Measurements from ENCODE around the gene FGD1. TPM values are rescaled to one million over a fixed set of nuclear protein-coding genes. Genes with fewer than 3 reads are reported as not detected.

FGD1 gene
- total and polyA plus RNA-seq, 2 of the 13 experiments (the other 11 are each of a cell fraction or from before 2014, with no cell fraction given): 0.36 to 0.62 TPM

GRCh38 chrX:54439960-54440871 is 55.8 kb downstream of the FGD1 start, which contains the start of gene TSR2 (continued):
- TF ChIP-seq, protein P1, sequence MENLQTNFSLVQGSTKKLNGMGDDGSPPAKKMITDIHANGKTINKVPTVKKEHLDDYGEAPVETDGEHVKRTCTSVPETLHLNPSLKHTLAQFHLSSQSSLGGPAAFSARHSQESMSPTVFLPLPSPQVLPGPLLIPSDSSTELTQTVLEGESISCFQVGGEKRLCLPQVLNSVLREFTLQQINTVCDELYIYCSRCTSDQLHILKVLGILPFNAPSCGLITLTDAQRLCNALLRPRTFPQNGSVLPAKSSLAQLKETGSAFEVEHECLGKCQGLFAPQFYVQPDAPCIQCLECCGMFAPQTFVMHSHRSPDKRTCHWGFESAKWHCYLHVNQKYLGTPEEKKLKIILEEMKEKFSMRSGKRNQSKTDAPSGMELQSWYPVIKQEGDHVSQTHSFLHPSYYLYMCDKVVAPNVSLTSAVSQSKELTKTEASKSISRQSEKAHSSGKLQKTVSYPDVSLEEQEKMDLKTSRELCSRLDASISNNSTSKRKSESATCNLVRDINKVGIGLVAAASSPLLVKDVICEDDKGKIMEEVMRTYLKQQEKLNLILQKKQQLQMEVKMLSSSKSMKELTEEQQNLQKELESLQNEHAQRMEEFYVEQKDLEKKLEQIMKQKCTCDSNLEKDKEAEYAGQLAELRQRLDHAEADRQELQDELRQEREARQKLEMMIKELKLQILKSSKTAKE (CRISPR knock-in tag; IDR thresholded peaks at IDR 0.05; ENCODE audit: borderline replicate concordance): no peak
- TF ChIP-seq MED13 (CRISPR knock-in tag; IDR thresholded peaks at IDR 0.05): no peak
- no peak for TF ChIP-seq ZNF549 (CRISPR knock-in tag; IDR thresholded peaks at IDR 0.05)
- no peak for TF ChIP-seq ZSCAN22 (CRISPR knock-in tag; IDR thresholded peaks at IDR 0.05)
- no peak for TF ChIP-seq ZNF547 (CRISPR knock-in tag; IDR thresholded peaks at IDR 0.05)
- TF ChIP-seq ZNF343 (CRISPR knock-in tag; IDR thresholded peaks at IDR 0.05): no peak
- TF ChIP-seq ZNF691 (CRISPR knock-in tag; IDR thresholded peaks at IDR 0.05; ENCODE audit: borderline replicate concordance, low read depth): no peak
- no peak for TF ChIP-seq ZBTB7B (CRISPR knock-in tag; IDR thresholded peaks at IDR 0.05)
- TF ChIP-seq SOX5 (CRISPR knock-in tag; IDR thresholded peaks at IDR 0.05; ENCODE audit: borderline replicate concordance): peak; percentile 11; the same call in 1 of the 2 replicates
- TF ChIP-seq GMEB2 (CRISPR knock-in tag; IDR thresholded peaks at IDR 0.05; ENCODE audit: low read depth): no peak
- TF ChIP-seq SMC3 (IDR thresholded peaks at IDR 0.05; ENCODE audit: low read length): no peak
- peak; percentile 47 to 65; a peak in 3 of 4 replicates for TF ChIP-seq POLR2A (IDR thresholded peaks at IDR 0.05; ENCODE audit: insufficient read depth in 1 of 2, low read depth in 2 of 2, low read length in 2 of 2)
- TF ChIP-seq FOXC1 (CRISPR knock-in tag; IDR thresholded peaks at IDR 0.05; ENCODE audit: borderline replicate concordance): no peak
- TF ChIP-seq ZSCAN9 (CRISPR knock-in tag; IDR thresholded peaks at IDR 0.05; ENCODE audit: borderline replicate concordance): no peak
- no peak for TF ChIP-seq ZSCAN25 (CRISPR knock-in tag; IDR thresholded peaks at IDR 0.05)
- TF ChIP-seq, protein P2, sequence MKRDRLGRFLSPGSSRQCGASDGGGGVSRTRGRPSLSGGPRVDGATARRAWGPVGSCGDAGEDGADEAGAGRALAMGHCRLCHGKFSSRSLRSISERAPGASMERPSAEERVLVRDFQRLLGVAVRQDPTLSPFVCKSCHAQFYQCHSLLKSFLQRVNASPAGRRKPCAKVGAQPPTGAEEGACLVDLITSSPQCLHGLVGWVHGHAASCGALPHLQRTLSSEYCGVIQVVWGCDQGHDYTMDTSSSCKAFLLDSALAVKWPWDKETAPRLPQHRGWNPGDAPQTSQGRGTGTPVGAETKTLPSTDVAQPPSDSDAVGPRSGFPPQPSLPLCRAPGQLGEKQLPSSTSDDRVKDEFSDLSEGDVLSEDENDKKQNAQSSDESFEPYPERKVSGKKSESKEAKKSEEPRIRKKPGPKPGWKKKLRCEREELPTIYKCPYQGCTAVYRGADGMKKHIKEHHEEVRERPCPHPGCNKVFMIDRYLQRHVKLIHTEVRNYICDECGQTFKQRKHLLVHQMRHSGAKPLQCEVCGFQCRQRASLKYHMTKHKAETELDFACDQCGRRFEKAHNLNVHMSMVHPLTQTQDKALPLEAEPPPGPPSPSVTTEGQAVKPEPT (CRISPR knock-in tag; IDR thresholded peaks at IDR 0.05; ENCODE audit: low read depth): no peak
- no peak for TF ChIP-seq AGO2 (optimal IDR thresholded peaks at IDR 0.05; ENCODE audit: low read depth, low read length)
- no peak for TF ChIP-seq SIX1 (CRISPR knock-in tag; IDR thresholded peaks at IDR 0.05; ENCODE audit: borderline replicate concordance)
- no peak for TF ChIP-seq GTF2F1 (IDR thresholded peaks at IDR 0.05; ENCODE audit: low read length)
- no peak for TF ChIP-seq ZNF207 (IDR thresholded peaks at IDR 0.05; ENCODE audit: borderline replicate concordance)
- TF ChIP-seq, protein P3, sequence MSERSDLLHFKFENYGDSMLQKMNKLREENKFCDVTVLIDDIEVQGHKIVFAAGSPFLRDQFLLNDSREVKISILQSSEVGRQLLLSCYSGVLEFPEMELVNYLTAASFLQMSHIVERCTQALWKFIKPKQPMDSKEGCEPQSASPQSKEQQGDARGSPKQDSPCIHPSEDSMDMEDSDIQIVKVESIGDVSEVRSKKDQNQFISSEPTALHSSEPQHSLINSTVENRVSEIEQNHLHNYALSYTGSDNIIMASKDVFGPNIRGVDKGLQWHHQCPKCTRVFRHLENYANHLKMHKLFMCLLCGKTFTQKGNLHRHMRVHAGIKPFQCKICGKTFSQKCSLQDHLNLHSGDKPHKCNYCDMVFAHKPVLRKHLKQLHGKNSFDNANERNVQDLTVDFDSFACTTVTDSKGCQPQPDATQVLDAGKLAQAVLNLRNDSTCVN (CRISPR knock-in tag; IDR thresholded peaks at IDR 0.05; ENCODE audit: borderline replicate concordance): no peak
- TF ChIP-seq MAZ (IDR thresholded peaks at IDR 0.05; ENCODE audit: borderline replicate concordance, low read depth, low read length): no peak
- TF ChIP-seq MAZ (CRISPR knock-in tag; IDR thresholded peaks at IDR 0.05; ENCODE audit: low read depth): no peak

All from HepG2 (cell line).